ENCODE results near the gene RHBDD2.

GRCh38 chr7:75875113-75876080, 3.4 kb upstream of the RHBDD2 start:
- TF ChIP-seq SUZ12 (IDR thresholded peaks at IDR 0.05; ENCODE audit: extremely low read depth, insufficient read depth, insufficient read length) (no peak), YY1 (IDR thresholded peaks at IDR 0.05; ENCODE audit: insufficient read depth, insufficient read length) (no peak), ZNF274 (IDR thresholded peaks at IDR 0.05; ENCODE audit: low read depth, low read length) (no peak)

Measured in NT2/D1 (cell line).